ENCODE measurements around the gene ZNF385D.

GRCh38 chr3:21398461-21398860 is 352.5 kb downstream of the ZNF385D start:
- no peak for TF ChIP-seq CTCF (conservative IDR thresholded peaks at IDR 0.05)
- no peak for TF ChIP-seq EZH2 (IDR thresholded peaks at IDR 0.05; ENCODE audit: low read depth)

Measured in PC-9 (cell line).